Upper lobe of left lung (tissue), 6 donors: ENCODE results near the gene CNFN. TPM values are rescaled to one million over a fixed set of nuclear protein-coding genes. Genes with fewer than 3 reads are reported as not detected.

Experiments
- ATAC-seq, 2 donors: fragments of 200-7000 bp; cut with Tn5 transposase; one replicate each; pipeline ENCODE4 v1.9.1; 2022; ENCODE audit warnings: mild to moderate bottlenecking in 2 of 2, moderate library complexity in 2 of 2; ENCODE audit not compliant: low FRiP score in 2 of 2
- DNase-seq, 2 donors: peaks; one replicate each; pipeline ENCODE4 v3.0.0-alpha.2; 2019 to 2020
- H3K27ac ChIP-seq, 4 donors: fragments of 200-600 bp; sonication (generic); one replicate each; pipeline ENCODE4 v1.5.1; 2016 to 2019
- H3K27me3 ChIP-seq, 4 donors: fragments of 200-600 bp; sonication (generic); one replicate each; pipeline ENCODE4 v1.5.1; 2017 to 2019
- H3K36me3 ChIP-seq, 4 donors: fragments of 200-600 bp; sonication (generic); one replicate each; pipeline ENCODE4 v1.5.1; 2016 to 2019
- H3K4me1 ChIP-seq, 4 donors: fragments of 200-600 bp; sonication (generic); one replicate each; pipeline ENCODE4 v1.5.1; 2018 to 2019
- H3K4me3 ChIP-seq, 4 donors: fragments of 200-600 bp; sonication (generic); one replicate each; pipeline ENCODE4 v1.5.1; 2017 to 2019; ENCODE audit warnings: mild to moderate bottlenecking in 2 of 4, moderate library complexity in 1 of 4
- H3K9me3 ChIP-seq, 4 donors: fragments of 200-600 bp; sonication (generic); one replicate each; pipeline ENCODE4 v1.5.1; 2018 to 2019
- CTCF ChIP-seq, 6 experiments: fragments of 450-650 bp in 4 of 6; fragments of 200-600 bp in 2 of 6; sonication (generic) in 2 of 6; IDR thresholded peaks; one replicate each; pipeline ENCODE4 v1.5.1; 2016 to 2019; ENCODE audit warnings: antibody characterized with exemption in 6 of 6
- EP300 ChIP-seq, 4 donors: sonication (generic); formaldehyde crosslinking; IDR thresholded peaks; one replicate each; pipeline ENCODE4 v1.5.1; 2017; ENCODE audit warnings: antibody characterized with exemption in 4 of 4, control low read depth in 2 of 4
- POLR2A ChIP-seq, 4 donors: fragments of 450-650 bp; IDR thresholded peaks; one replicate each; pipeline ENCODE4 v1.5.1; 2016 to 2017; ENCODE audit warnings: antibody characterized with exemption in 4 of 4, mild to moderate bottlenecking in 2 of 4
- POLR2AphosphoS5 ChIP-seq, 2 donors: sonication (generic); formaldehyde crosslinking; IDR thresholded peaks; one replicate each; pipeline ENCODE4 v1.5.1; 2017; ENCODE audit warnings: antibody characterized with exemption in 2 of 2
- WGBS, 2 donors: methylation state at CpG; one replicate each; pipeline ENCODE4 v1.1.5; 2017 to 2018; 5-methylcytosine and 5-hydroxymethylcytosine counted together
- total RNA-seq, 6 donors: library from RNA; depleted of rRNA in 4 of 6; stranded (reverse); fragments of >200 nt in 4 of 6; gene quantifications; one replicate each; pipeline versions ENCODE4 v1.1.0 to v1.2.1, GENCODE V29; 2016 to 2021
- donor health status: DM: no; HTN: no; CAD: no; lungs with moderate emphysema.
- donor health status: DM: no; HTN: yes; CAD: no; lungs with severe emphysema.

Gene CNFN
- total RNA-seq, 6 donors from 2014 or later, result 0.46 to 32.5 (median 0.94) TPM; not detected in 3

GRCh38 chr19:42352301-42353259 lies 37.5 kb downstream of the CNFN start:
- no peaks in the 10 kb centered on the region for H3K27me3 ChIP-seq
- WGBS, 2 donors, result 90 to 96% methylated on average over 8 to 16 of the region's 31 CpGs
- no peak for TF ChIP-seq POLR2AphosphoS5 (IDR thresholded peaks at IDR 0.05)
- TF ChIP-seq POLR2A (IDR thresholded peaks at IDR 0.05), result no peak
- TF ChIP-seq EP300 (IDR thresholded peaks at IDR 0.05), result no peak
- TF ChIP-seq CTCF (IDR thresholded peaks at IDR 0.05), result no peak
- no peak overlapping the region for H3K4me3 ChIP-seq
- H3K27ac ChIP-seq, result no peak overlapping the region
- no peak for ATAC-seq
- no peaks in the 10 kb centered on the region for H3K9me3 ChIP-seq
- H3K36me3 ChIP-seq, result peaks cover 5 to 72% (median 40%) of the 10 kb centered on the region in 4 donors
- DNase-seq, result peak in 1 of 2 donors; percentile 83
- H3K4me1 ChIP-seq, result no peaks in the 10 kb centered on the region

GRCh38 chr19:42351079-42351735 lies 38.9 kb downstream of the CNFN start:
- DNase-seq (peak in 1 of 2 donors; percentile 83), ATAC-seq (no peak)
- H3K4me1 ChIP-seq, result no peaks in the 10 kb centered on the region
- no peak overlapping the region for H3K4me3 ChIP-seq
- H3K27me3 ChIP-seq, result no peaks in the 10 kb centered on the region
- no peaks in the 10 kb centered on the region for H3K9me3 ChIP-seq
- WGBS, 2 donors, result 91 to 93% methylated on average over 12 to 19 of the region's 21 CpGs
- TF ChIP-seq EP300 (IDR thresholded peaks at IDR 0.05) (no peak), POLR2A (IDR thresholded peaks at IDR 0.05) (no peak), CTCF (IDR thresholded peaks at IDR 0.05) (no peak), POLR2AphosphoS5 (IDR thresholded peaks at IDR 0.05) (no peak)
- H3K27ac ChIP-seq, result no peak overlapping the region
- H3K36me3 ChIP-seq, result peaks cover 2 to 59% (median 27%) of the 10 kb centered on the region in 4 donors

DNA sequence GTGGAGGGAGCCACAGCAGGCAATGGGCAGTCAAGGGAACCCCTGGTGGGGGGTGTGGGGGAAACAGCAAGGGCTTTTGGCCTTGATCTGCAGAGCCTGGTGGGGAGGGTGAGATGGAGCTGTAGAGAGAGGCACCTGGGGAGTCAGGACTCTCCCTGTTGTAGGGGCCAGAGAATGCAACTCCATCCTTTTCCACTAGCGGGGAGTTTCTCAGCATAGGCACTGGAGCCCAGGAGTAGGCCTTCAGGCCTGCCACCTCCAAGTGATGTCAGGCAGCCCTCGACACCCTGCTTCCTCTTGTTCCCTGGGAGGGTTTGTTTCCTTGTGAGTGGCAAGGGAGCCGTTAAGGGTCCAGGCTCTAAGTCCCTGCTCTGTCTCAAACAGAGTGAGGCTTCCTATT lies 39.7 kb downstream of the CNFN start:
- no peaks in the 10 kb centered on the region for H3K9me3 ChIP-seq
- no peak for DNase-seq
- no peak for ATAC-seq
- H3K4me3 ChIP-seq, result no peak overlapping the region
- no peak for TF ChIP-seq CTCF (IDR thresholded peaks at IDR 0.05)
- TF ChIP-seq POLR2AphosphoS5 (IDR thresholded peaks at IDR 0.05), result no peak
- no peak for TF ChIP-seq EP300 (IDR thresholded peaks at IDR 0.05)
- no peak for TF ChIP-seq POLR2A (IDR thresholded peaks at IDR 0.05)
- H3K36me3 ChIP-seq, result peaks cover 2 to 52% (median 21%) of the 10 kb centered on the region in 4 donors
- 88% methylated on average over 3 of the region's 3 CpGs; no CpG with 5 or more reads in 1 of the 2 donors for WGBS, 2 donors
- no peak overlapping the region for H3K27ac ChIP-seq
- no peaks in the 10 kb centered on the region for H3K27me3 ChIP-seq
- H3K4me1 ChIP-seq, result no peaks in the 10 kb centered on the region

- H3K4me3 ChIP-seq, result no peak overlapping the region
Observed at GRCh38 chr19:42349378-42350107, 40.6 kb downstream of the CNFN start.

More at GRCh38 chr19:42349378-42350107, 40.6 kb downstream of the CNFN start:
- H3K27ac ChIP-seq, result no peak overlapping the region
- no peaks in the 10 kb centered on the region for H3K9me3 ChIP-seq
- H3K36me3 ChIP-seq, result peaks cover 2 to 49% (median 24%) of the 10 kb centered on the region in 4 donors
- ATAC-seq (no peak), DNase-seq (no peak)
- no peaks in the 10 kb centered on the region for H3K4me1 ChIP-seq
- WGBS, 2 donors, result 94 to 96% methylated on average over 10 to 14 of the region's 14 CpGs
- TF ChIP-seq POLR2AphosphoS5 (IDR thresholded peaks at IDR 0.05), result no peak
- TF ChIP-seq POLR2A (IDR thresholded peaks at IDR 0.05), result no peak
- no peak for TF ChIP-seq CTCF (IDR thresholded peaks at IDR 0.05)
- no peak for TF ChIP-seq EP300 (IDR thresholded peaks at IDR 0.05)
- no peaks in the 10 kb centered on the region for H3K27me3 ChIP-seq
